EH (cell line): ENCODE data around the gene MXD3.
"Not testable (repeated sequence)": the region's sequence is repeated elsewhere in the genome, so short reads cannot be mapped to it uniquely, and the experiment has no call there.

Source experiments
- DNase-seq: peaks from one replicate; pipeline ENCODE4 v3.0.0-alpha.2; 2015; ENCODE audit warnings: low read depth

MXD3 gene

GRCh38 chr5:177265395-177265794, 46.3 kb downstream of the MXD3 start:
- DNase-seq, result no peak

GRCh38 chr5:177264178-177264577, 47.5 kb downstream of the MXD3 start:
- no peak for DNase-seq

GRCh38 chr5:177261510-177261909, 50.2 kb downstream of the MXD3 start:
- DNase-seq, result no peak

GRCh38 chr5:177260961-177261360, 50.7 kb downstream of the MXD3 start:
- no peak for DNase-seq

GRCh38 chr5:177258711-177259110, 53.0 kb downstream of the MXD3 start:
- DNase-seq, result not testable (repeated sequence)
